HepG2 (cell line): ENCODE data around the gene NR2F1-AS1. TPM values are rescaled to one million over a fixed set of nuclear protein-coding genes. Genes with fewer than 3 reads are reported as not detected.

Source experiments
- ATAC-seq: fragments of 200-7000 bp; cut with Tn5 transposase; 3 replicates; pipeline ENCODE4 v1.9.1; 2020; ENCODE audit warnings: mild to moderate bottlenecking, moderate library complexity
- BruUV-seq: library from RNA; stranded (reverse); fragments of 400-500 nt; replicated peaks from 2 replicates; lab custom pipeline; 2021; lab: Mats Ljungman, UMichigan
- CTCF ChIA-PET: fragments of 300-600 bp; formaldehyde crosslinking; extraction: SDS; loops from one replicate; lab custom pipeline; 2021; ENCODE audit warnings: low total read pairs, inconsistent platforms, low intra/inter-chr PET ratio; lab: Yijun Ruan, JAX
- POLR2A ChIA-PET: fragments of 350-600 bp; sonication (Branson Sonifier 250); formaldehyde crosslinking; loops from one replicate; lab custom pipeline; 2020; ENCODE audit warnings: antibody characterized with exemption, inconsistent platforms; lab: Yijun Ruan, JAX
- DNase-seq: peaks from one replicate; pipeline ENCODE4 v3.0.0-alpha.2; 2015; ENCODE audit warnings: low spot score
- FAIRE-seq: peaks from 3 replicates; lab custom pipeline; 2011; peaks lifted over from hg19 to GRCh38; lab: Jason Lieb, UNC
- H2AFZ ChIP-seq: one replicate; pipeline ENCODE4 v1.6.1; 2011; ENCODE audit warnings: low read length, inconsistent platforms
- H3K27ac ChIP-seq: fragments of 300-600 bp; 3 replicates; pipeline ENCODE4 v1.8.0; 2011; ENCODE audit warnings: mixed run types, mild to moderate bottlenecking, mixed read lengths, low read length, inconsistent platforms; ENCODE audit not compliant: insufficient read depth; ENCODE audit errors: extremely low read length
- H3K27me3 ChIP-seq, 2 experiments: fragments of 200-600 bp in 1 of 2; 2 replicates in 1 of 2; 3 replicates in 1 of 2; pipeline versions ENCODE4 v1.6.0 to v1.8.0; 2011; ENCODE audit warnings: low read length in 2 of 2, mild to moderate bottlenecking in 2 of 2, moderate library complexity in 2 of 2, inconsistent platforms in 1 of 2; ENCODE audit not compliant: insufficient read depth in 2 of 2, control insufficient read depth in 1 of 2
- H3K36me3 ChIP-seq, 2 experiments: fragments of 200-600 bp in 1 of 2; replicated peaks in 1 of 2; 2 replicates in 1 of 2; 3 replicates in 1 of 2; pipeline versions ENCODE4 v1.5.1 to v1.8.0; 2011; ENCODE audit warnings: low read length in 2 of 2, inconsistent platforms in 1 of 2; ENCODE audit not compliant: insufficient read depth in 2 of 2, control insufficient read depth in 1 of 2
- H3K4me1 ChIP-seq: 2 replicates; pipeline ENCODE4 v1.5.1; 2012; ENCODE audit warnings: low read length, inconsistent platforms; ENCODE audit not compliant: insufficient read depth
- H3K4me2 ChIP-seq: 2 replicates; pipeline ENCODE4 v1.6.0; 2011; ENCODE audit warnings: low read depth, low read length, inconsistent platforms
- H3K4me3 ChIP-seq, 3 experiments: fragments of 200-600 bp in 1 of 3; sonication (generic), shearing (Covaris generic) in 1 of 3; replicated peaks in 1 of 3; 2 replicates each; pipeline ENCODE4 v1.5.1; 2011 to 2016; ENCODE audit warnings: low read length in 3 of 3, inconsistent platforms in 2 of 3, low read depth in 2 of 3, mild to moderate bottlenecking in 2 of 3, control low read depth in 1 of 3, mixed read lengths in 1 of 3; ENCODE audit not compliant: insufficient read depth in 1 of 3
- H3K79me2 ChIP-seq: one replicate; pipeline ENCODE4 v1.6.1; 2011; ENCODE audit warnings: low read length, inconsistent platforms; ENCODE audit not compliant: insufficient read depth
- H3K9ac ChIP-seq: 2 replicates; pipeline ENCODE4 v1.6.0; 2011; ENCODE audit warnings: mild to moderate bottlenecking, low read depth, low read length, inconsistent platforms; ENCODE audit not compliant: insufficient read depth
- H3K9me3 ChIP-seq: 2 replicates; pipeline ENCODE4 v1.5.1; 2012; ENCODE audit warnings: mild to moderate bottlenecking, low read length
- H4K20me1 ChIP-seq: 2 replicates; pipeline ENCODE4 v1.6.0; 2011; ENCODE audit warnings: inconsistent platforms, mild to moderate bottlenecking, low read length, moderate library complexity; ENCODE audit not compliant: insufficient read depth
- ADNP ChIP-seq: sonication (generic); formaldehyde crosslinking; IDR thresholded peaks from 2 replicates; pipeline ENCODE4 v1.4.0; 2020; ENCODE audit warnings: missing genetic modification reagents
- BRD4 ChIP-seq: sonication (generic); formaldehyde crosslinking; IDR thresholded peaks from 2 replicates; pipeline ENCODE4 v1.4.0; 2020; ENCODE audit warnings: missing genetic modification reagents
- HOXA9 ChIP-seq: sonication (generic); formaldehyde crosslinking; IDR thresholded peaks from 2 replicates; pipeline ENCODE4 v1.8.1; 2022; ENCODE audit warnings: missing genetic modification reagents, mild to moderate bottlenecking, moderate library complexity, borderline replicate concordance
- MXI1 ChIP-seq: IDR thresholded peaks from 3 replicates; pipeline ENCODE4 v1.6.1; 2012; ENCODE audit warnings: low read depth, low read length, inconsistent platforms, borderline replicate concordance
- NFIC ChIP-seq: IDR thresholded peaks from 2 replicates; pipeline ENCODE4 v1.6.1; 2012; ENCODE audit warnings: mild to moderate bottlenecking, low read length, inconsistent platforms
- ZBTB7B ChIP-seq: sonication (generic); formaldehyde crosslinking; IDR thresholded peaks from 2 replicates; pipeline ENCODE4 v1.4.0; 2020; ENCODE audit warnings: missing genetic modification reagents
- ZNF263 ChIP-seq: sonication (generic); formaldehyde crosslinking; IDR thresholded peaks from 2 replicates; pipeline ENCODE4 v1.4.0; 2020; ENCODE audit warnings: missing genetic modification reagents
- ZNF33A ChIP-seq: sonication (generic); formaldehyde crosslinking; IDR thresholded peaks from 2 replicates; pipeline ENCODE4 v1.5.1; 2020; ENCODE audit warnings: missing genetic modification reagents, mild to moderate bottlenecking, moderate library complexity, borderline replicate concordance
- WGBS: methylation state at CpG from one replicate; pipeline ENCODE4 v1.1.6; 2017; ENCODE audit warnings: low lambda C conversion rate; 5-methylcytosine and 5-hydroxymethylcytosine counted together
- in situ Hi-C: cut with HindIII; loops from 2 replicates; pipeline ENCODE4 v1.10.0; 2017; ENCODE audit warnings: low pct_unique_long_range_greater_than_20kb; ENCODE audit not compliant: extremely low pct_ligation_motif_present
- intact Hi-C: fragments of 100-400 bp; cut with micrococcal nuclease; formaldehyde crosslinking; loops from one replicate; pipeline ENCODE4 v1.10.0; 2022; ENCODE audit not compliant: unreplicated experiment
- polyA plus RNA-seq, 8 experiments: library from polyadenylated mRNA; depleted of rRNA in 3 of 8; stranded (reverse) in 7 of 8; unstranded in 1 of 8; fragments of >200 nt; fragmentation: Illumina TruSeq in 4 of 8; extraction: Trizol in 4 of 8; gene quantifications; 2 replicates each; pipeline versions ENCODE4 v1.2.1 to v1.2.3, GENCODE V29; 2011 to 2016; ENCODE audit warnings: low read depth in 4 of 8, missing spikeins in 1 of 8, mixed read lengths in 1 of 8; ENCODE audit not compliant: insufficient read depth in 1 of 8
- total RNA-seq, 5 experiments: library from RNA; depleted of rRNA; stranded (reverse); fragments of >200 nt; fragmentation: Illumina TruSeq; extraction: Trizol; gene quantifications; 2 replicates each; pipeline ENCODE4 v1.2.3, GENCODE V29; 2016; ENCODE audit warnings: low read depth in 1 of 5
- TF ChIP-seq, protein P1 (sequence below): sonication (generic); formaldehyde crosslinking; IDR thresholded peaks from 2 replicates; pipeline ENCODE4 v1.9.0; 2021; ENCODE audit warnings: mild to moderate bottlenecking, missing genetic modification reagents

NR2F1-AS1 gene
- total and polyA plus RNA-seq, 2 of the 13 experiments (the other 11 are each of a cell fraction or from before 2014, with no cell fraction given) = 2.8 TPM

DNA sequence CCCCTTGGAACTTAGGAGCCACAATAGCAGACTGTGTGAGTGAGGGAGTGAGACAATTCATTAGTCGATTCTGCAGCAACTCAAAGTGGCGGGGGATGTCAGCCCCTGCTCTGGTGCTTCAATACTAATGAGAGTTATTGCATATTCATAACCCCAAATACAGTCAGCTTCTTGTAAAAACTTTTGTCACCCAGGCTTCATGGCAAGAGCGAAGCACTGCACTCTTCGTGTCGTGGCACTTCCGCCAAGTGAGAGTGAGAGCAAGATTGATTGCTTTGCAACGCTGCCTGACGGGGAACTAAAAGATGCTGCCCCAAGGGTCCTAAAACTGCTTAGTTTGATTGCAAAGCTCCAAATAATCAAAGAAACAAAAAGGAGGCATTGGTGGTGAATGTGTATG lies 150.9 kb downstream of the NR2F1-AS1 start:
- Histone ChIP-seq H3K9ac (no peak overlapping the region), H3K4me1 (peaks cover 8% of the 10 kb centered on the region), H3K27me3 (no peaks in the 10 kb centered on the region), H3K36me3 (no peaks in the 10 kb centered on the region), H3K4me2 (no peak overlapping the region), H4K20me1 (no peaks in the 10 kb centered on the region), H3K27ac (no peak overlapping the region), H3K9me3 (no peaks in the 10 kb centered on the region), H3K79me2 (no peaks in the 10 kb centered on the region), H2AFZ (no peak overlapping the region), H3K4me3 (no peak overlapping the region)
- ChIA-PET POLR2A (no interaction called here), CTCF (no interaction called here)
- no peak for TF ChIP-seq NFIC
- TF ChIP-seq, protein P1, sequence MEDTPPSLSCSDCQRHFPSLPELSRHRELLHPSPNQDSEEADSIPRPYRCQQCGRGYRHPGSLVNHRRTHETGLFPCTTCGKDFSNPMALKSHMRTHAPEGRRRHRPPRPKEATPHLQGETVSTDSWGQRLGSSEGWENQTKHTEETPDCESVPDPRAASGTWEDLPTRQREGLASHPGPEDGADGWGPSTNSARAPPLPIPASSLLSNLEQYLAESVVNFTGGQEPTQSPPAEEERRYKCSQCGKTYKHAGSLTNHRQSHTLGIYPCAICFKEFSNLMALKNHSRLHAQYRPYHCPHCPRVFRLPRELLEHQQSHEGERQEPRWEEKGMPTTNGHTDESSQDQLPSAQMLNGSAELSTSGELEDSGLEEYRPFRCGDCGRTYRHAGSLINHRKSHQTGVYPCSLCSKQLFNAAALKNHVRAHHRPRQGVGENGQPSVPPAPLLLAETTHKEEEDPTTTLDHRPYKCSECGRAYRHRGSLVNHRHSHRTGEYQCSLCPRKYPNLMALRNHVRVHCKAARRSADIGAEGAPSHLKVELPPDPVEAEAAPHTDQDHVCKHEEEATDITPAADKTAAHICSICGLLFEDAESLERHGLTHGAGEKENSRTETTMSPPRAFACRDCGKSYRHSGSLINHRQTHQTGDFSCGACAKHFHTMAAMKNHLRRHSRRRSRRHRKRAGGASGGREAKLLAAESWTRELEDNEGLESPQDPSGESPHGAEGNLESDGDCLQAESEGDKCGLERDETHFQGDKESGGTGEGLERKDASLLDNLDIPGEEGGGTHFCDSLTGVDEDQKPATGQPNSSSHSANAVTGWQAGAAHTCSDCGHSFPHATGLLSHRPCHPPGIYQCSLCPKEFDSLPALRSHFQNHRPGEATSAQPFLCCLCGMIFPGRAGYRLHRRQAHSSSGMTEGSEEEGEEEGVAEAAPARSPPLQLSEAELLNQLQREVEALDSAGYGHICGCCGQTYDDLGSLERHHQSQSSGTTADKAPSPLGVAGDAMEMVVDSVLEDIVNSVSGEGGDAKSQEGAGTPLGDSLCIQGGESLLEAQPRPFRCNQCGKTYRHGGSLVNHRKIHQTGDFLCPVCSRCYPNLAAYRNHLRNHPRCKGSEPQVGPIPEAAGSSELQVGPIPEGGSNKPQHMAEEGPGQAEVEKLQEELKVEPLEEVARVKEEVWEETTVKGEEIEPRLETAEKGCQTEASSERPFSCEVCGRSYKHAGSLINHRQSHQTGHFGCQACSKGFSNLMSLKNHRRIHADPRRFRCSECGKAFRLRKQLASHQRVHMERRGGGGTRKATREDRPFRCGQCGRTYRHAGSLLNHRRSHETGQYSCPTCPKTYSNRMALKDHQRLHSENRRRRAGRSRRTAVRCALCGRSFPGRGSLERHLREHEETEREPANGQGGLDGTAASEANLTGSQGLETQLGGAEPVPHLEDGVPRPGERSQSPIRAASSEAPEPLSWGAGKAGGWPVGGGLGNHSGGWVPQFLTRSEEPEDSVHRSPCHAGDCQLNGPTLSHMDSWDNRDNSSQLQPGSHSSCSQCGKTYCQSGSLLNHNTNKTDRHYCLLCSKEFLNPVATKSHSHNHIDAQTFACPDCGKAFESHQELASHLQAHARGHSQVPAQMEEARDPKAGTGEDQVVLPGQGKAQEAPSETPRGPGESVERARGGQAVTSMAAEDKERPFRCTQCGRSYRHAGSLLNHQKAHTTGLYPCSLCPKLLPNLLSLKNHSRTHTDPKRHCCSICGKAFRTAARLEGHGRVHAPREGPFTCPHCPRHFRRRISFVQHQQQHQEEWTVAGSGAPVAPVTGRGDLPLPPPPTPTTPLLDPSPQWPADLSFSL (CRISPR knock-in tag) = no peak
- no peak for TF ChIP-seq ZBTB7B
- TF ChIP-seq HOXA9 (CRISPR knock-in tag) = no peak
- TF ChIP-seq ZNF33A = no peak
- no peak for TF ChIP-seq ADNP
- no peak for TF ChIP-seq BRD4 (CRISPR knock-in tag)
- TF ChIP-seq ZNF263 = no peak
- no peak for TF ChIP-seq MXI1
- no TSS peak for BruUV-seq
- in situ Hi-C loops = no loop called here
- DNase-seq = no peak
- no peak for FAIRE-seq
- ATAC-seq = no peak
- WGBS = 69% methylated on average over 8 of the region's 8 CpGs
- intact Hi-C loops = no loop called here
